IPS DF 4.7 (cell line): Measurements from ENCODE around the gene OSTM1.
"Not testable (repeated sequence)": the region's sequence is repeated elsewhere in the genome, so short reads cannot be mapped to it uniquely, and the experiment has no call there.

Experiments
- DNase-seq: peaks from one replicate; pipeline ENCODE4 v3.0.0-alpha.2; 2013; ENCODE audit warnings: low spot score; ENCODE audit errors: extremely low read depth

The OSTM1 gene

GRCh38 chr6:108024427-108025073 lies 50.0 kb downstream of the OSTM1 start:
- DNase-seq: no peak

- DNase-seq: no peak
Observed at GRCh38 chr6:108020472-108021116, 53.9 kb downstream of the OSTM1 start.

- DNase-seq: not testable (repeated sequence)
Observed at GRCh38 chr6:108016283-108016682, 58.3 kb downstream of the OSTM1 start.

- no peak for DNase-seq
Observed at GRCh38 chr6:108013787-108014439, 60.6 kb downstream of the OSTM1 start.

- no peak for DNase-seq
Observed at GRCh38 chr6:108009894-108010293, 64.6 kb downstream of the OSTM1 start.

GRCh38 chr6:108009258-108009657 lies 65.3 kb downstream of the OSTM1 start:
- DNase-seq: not testable (repeated sequence)

GRCh38 chr6:108008363-108008762 lies 66.2 kb downstream of the OSTM1 start:
- DNase-seq: no peak

GRCh38 chr6:108005961-108006360 lies 68.6 kb downstream of the OSTM1 start:
- no peak for DNase-seq

- no peak for DNase-seq
Observed at GRCh38 chr6:108004861-108005260, 69.7 kb downstream of the OSTM1 start.

GRCh38 chr6:108002365-108003221 lies 71.9 kb downstream of the OSTM1 start:
- DNase-seq: no peak

- DNase-seq: no peak
Observed at GRCh38 chr6:108001696-108002231, 72.8 kb downstream of the OSTM1 start.

GRCh38 chr6:108000259-108000658 lies 74.3 kb downstream of the OSTM1 start:
- DNase-seq: not testable (repeated sequence)

GRCh38 chr6:107999341-107999740 lies 75.2 kb downstream of the OSTM1 start:
- DNase-seq: no peak

GRCh38 chr6:107991772-107992550 lies 82.6 kb downstream of the OSTM1 start:
- no peak for DNase-seq
